IPS-18a (cell line): Measurements from ENCODE around the gene GALNT18.

Experiments used
- H3K27ac ChIP-seq: one replicate; pipeline ENCODE4 v1.5.1; 2013; ENCODE audit warnings: low read length
- H3K27me3 ChIP-seq: one replicate; pipeline ENCODE4 v1.6.1; 2013; ENCODE audit warnings: mild to moderate bottlenecking, low read length; ENCODE audit not compliant: control insufficient read depth, insufficient read depth
- H3K36me3 ChIP-seq: one replicate; pipeline ENCODE4 v1.6.1; 2013; ENCODE audit warnings: low read depth, low read length; ENCODE audit not compliant: control insufficient read depth
- H3K4me1 ChIP-seq: one replicate; pipeline ENCODE4 v1.6.1; 2013; ENCODE audit warnings: low read depth, low read length; ENCODE audit not compliant: control insufficient read depth
- H3K4me3 ChIP-seq: one replicate; pipeline ENCODE4 v1.5.1; 2013; ENCODE audit warnings: low read length
- H3K9ac ChIP-seq: one replicate; pipeline ENCODE4 v1.6.1; 2013; ENCODE audit warnings: mild to moderate bottlenecking, low read length, moderate library complexity
- H3K9me3 ChIP-seq: one replicate; pipeline ENCODE4 v1.6.1; 2013; ENCODE audit warnings: low read depth, low read length; ENCODE audit not compliant: control insufficient read depth

GALNT18 gene

DNA sequence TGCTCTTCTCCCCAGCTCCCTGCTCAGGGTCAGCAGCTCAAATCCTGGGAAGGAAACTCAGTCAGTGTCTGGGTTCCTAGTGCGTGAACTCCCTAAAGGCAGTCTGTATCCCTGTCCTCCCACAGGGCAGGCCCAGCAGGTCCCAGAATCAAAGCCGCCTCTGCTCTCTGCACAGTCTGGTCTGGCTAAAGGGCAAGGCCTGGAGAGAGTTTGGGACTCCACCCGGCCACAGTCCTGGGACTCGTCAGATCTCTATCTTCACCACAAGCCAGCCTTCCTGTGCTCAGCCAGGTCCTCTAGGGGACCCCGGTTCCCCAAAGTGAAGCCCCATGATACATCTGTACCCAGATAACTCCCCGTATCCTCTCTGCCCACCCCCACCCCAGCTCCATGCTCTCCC, 212.6 kb downstream of the GALNT18 start:
- Histone ChIP-seq H3K9me3 (no peaks in the 10 kb centered on the region), H3K27me3 (no peaks in the 10 kb centered on the region), H3K36me3 (no peaks in the 10 kb centered on the region), H3K9ac (no peak overlapping the region), H3K4me1 (peaks cover 6% of the 10 kb centered on the region), H3K27ac (no peak overlapping the region), H3K4me3 (no peak overlapping the region)

DNA sequence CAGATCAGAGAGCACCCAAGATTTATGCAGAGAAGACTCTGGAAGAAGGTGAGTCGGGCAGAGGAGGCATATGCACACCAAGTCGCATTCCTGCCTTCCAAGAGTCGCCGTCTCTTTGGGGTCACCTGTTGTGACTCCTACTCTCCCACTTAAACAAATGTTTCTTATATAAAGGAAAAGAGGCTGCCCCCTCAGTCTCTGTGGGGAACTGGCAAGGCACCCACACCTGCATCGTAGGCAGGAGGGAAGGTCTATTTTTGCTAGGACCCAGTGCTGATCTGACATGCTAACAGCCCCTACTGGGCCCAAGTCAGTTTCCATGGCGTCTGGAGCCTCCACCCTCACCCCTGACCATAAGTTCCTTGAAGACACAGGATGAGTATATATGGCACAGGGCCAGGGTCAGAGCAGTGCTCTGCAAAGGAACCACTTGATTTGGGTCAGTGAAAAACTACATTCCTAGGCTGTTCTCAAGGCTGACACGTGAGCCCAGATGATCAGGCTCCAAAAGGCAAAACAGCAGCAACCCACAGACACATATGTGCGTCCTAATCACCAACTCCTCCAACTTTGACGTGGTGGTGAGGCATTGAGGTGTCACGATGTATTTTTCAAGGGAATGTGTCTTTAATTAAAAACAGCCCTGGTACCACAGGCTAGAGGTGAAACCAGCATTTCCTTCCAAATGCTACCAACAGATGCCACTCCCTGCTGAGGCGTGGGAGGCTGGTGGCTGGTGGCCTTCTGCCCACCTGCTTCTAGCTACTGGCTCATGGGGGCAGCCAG, 213.2 kb downstream of the GALNT18 start:
- H3K27ac ChIP-seq = no peak overlapping the region
- H3K9me3 ChIP-seq = no peaks in the 10 kb centered on the region
- H3K4me3 ChIP-seq = no peak overlapping the region
- H3K27me3 ChIP-seq = no peaks in the 10 kb centered on the region
- no peaks in the 10 kb centered on the region for H3K36me3 ChIP-seq
- peaks cover 11% of the 10 kb centered on the region for H3K4me1 ChIP-seq
- H3K9ac ChIP-seq = no peak overlapping the region

DNA sequence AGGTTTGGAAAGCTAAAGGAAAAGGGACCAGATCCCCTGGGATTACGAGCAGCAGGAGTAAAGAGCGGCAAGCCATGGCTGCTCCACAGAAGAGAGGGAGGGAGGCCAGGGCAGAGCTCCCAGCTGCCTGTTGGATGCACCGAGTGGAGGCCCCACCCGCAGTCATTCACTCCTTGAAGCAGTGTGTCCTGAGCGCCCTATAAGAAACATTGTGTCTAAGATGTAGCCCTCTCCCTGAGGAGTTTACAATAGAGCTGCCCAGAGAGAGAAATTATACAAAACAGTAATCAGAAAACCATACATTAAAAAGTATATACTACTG, 214.1 kb downstream of the GALNT18 start:
- peaks cover 11% of the 10 kb centered on the region for H3K4me1 ChIP-seq
- no peak overlapping the region for H3K9ac ChIP-seq
- H3K36me3 ChIP-seq = no peaks in the 10 kb centered on the region
- H3K9me3 ChIP-seq = no peaks in the 10 kb centered on the region
- H3K27me3 ChIP-seq = no peaks in the 10 kb centered on the region
- no peak overlapping the region for H3K27ac ChIP-seq
- H3K4me3 ChIP-seq = no peak overlapping the region

DNA sequence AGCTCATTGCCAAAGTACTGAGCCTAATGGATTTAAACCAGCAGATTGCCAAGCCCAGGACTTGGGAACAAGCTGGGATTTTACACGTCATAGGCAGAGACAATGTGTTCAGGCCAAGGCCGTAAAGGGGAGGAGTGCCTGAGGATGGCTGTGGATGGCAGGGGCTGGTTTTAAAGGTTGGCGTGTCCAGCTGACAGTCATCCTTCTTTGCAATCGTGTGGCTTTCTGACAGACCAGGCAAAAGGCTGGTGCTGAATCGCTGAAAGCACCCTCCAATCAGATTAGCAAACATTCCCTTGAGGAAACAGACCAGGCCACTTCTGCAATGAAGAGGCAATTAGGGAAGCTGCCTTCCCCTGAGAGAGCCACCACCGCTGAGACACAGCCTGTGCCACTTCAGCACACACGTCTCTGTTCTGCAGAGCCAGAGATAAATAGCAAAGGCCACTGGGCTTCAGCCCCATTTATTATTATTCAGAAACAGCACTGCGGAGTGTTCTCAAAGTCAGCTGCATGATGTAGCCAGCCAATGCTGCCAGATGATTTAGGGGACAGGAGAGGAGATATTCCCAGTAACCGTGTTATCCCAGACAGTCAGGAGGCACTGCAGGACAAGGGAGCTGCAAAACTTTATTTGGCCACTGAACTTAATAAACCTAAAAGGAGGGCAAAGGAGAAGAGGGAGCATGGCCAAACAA, 214.6 kb downstream of the GALNT18 start:
- Histone ChIP-seq H3K9ac (no peak overlapping the region), H3K9me3 (no peaks in the 10 kb centered on the region), H3K4me1 (peaks cover 11% of the 10 kb centered on the region), H3K36me3 (no peaks in the 10 kb centered on the region), H3K4me3 (no peak overlapping the region), H3K27me3 (no peaks in the 10 kb centered on the region), H3K27ac (no peak overlapping the region)

- Histone ChIP-seq H3K27ac (no peak overlapping the region), H3K9ac (no peak overlapping the region), H3K4me3 (no peak overlapping the region), H3K27me3 (no peaks in the 10 kb centered on the region), H3K4me1 (peaks cover 11% of the 10 kb centered on the region), H3K9me3 (no peaks in the 10 kb centered on the region), H3K36me3 (no peaks in the 10 kb centered on the region)
These were observed 215.2 kb downstream of the GALNT18 start for GRCh38 chr11:11406652-11407051.

DNA sequence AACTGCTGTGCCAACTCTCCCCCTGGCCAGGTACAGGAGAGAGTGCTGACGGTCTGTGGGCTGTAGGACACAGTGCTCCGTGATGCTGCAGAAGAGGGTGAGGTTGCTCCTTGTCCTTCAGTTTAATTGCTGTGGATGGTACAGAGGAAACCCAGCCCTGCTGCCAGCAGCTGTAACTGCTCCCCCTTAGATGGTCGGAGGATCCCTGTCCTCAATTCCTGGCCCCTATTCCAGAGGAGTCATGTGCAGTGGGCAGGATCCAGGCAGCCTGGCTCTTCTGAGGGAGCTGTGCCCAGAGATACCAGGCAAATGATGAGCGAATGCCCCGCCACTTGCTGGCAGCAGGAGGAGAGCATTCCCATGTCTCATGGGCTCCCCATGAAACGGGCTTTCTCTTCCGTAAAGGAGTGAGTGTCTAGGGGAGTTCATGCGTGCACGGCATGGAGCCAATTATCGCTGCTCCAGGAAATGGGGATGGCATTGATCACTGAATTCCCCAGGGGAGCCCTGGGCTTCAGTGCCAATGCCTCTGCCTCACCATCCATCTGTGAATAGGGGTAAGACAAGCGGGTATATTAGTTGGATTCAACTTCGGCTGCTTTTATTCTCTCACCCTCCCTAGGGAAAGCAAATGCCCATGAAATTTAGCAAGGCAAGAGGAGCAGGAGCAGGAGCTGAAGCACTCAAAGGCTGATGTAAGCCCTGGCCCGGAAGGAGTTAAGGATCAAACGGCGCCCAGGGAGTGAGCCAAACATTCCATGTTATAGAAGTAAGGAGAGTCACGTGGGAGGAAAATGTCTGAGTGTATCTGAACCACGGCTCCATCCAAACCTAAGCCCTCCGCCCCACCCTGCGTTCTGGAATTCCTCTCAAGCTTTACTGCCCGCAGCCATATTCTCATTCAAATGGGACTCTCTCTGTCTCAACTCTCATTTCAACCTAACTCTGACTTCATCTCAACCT, 217.8 kb downstream of the GALNT18 start:
- no peak overlapping the region for H3K9ac ChIP-seq
- H3K4me1 ChIP-seq = peaks cover 11% of the 10 kb centered on the region
- no peak overlapping the region for H3K27ac ChIP-seq
- H3K9me3 ChIP-seq = no peaks in the 10 kb centered on the region
- H3K27me3 ChIP-seq = no peaks in the 10 kb centered on the region
- no peak overlapping the region for H3K4me3 ChIP-seq
- no peaks in the 10 kb centered on the region for H3K36me3 ChIP-seq

DNA sequence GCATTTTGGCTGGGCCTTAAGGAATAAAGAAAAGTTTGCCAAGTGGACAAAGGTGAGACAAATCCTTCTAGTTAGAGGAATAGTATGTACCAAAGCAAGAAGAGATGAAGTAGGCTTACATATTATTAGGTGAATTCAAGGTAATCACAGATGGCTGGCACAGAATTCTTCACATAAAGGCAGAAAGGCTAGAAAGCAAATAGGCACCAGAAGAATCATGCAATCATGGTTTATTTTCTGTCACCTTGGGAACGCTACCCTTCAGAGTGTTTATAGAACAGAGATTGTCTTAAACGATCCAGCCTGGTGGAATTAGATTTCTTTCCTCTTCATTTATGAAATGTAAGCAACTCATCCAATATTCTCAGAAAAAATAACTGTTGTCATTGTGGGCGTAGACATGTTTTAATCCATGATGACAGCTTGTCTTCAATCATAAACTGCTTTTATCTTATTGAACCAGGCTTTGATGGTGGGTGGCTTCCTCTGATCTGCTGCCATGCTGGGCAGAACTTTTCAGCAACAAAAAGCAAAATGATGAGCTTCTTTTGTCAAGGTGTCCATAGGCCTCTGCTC, 219.8 kb downstream of the GALNT18 start:
- no peak overlapping the region for H3K9ac ChIP-seq
- no peaks in the 10 kb centered on the region for H3K9me3 ChIP-seq
- no peak overlapping the region for H3K4me3 ChIP-seq
- H3K27ac ChIP-seq = no peak overlapping the region
- no peaks in the 10 kb centered on the region for H3K27me3 ChIP-seq
- H3K36me3 ChIP-seq = no peaks in the 10 kb centered on the region
- peaks cover 11% of the 10 kb centered on the region for H3K4me1 ChIP-seq

GRCh38 chr11:11400635-11401232, 221.1 kb downstream of the GALNT18 start:
- Histone ChIP-seq H3K4me3 (no peak overlapping the region), H3K4me1 (peaks cover 11% of the 10 kb centered on the region), H3K9ac (no peak overlapping the region), H3K36me3 (no peaks in the 10 kb centered on the region), H3K9me3 (no peaks in the 10 kb centered on the region), H3K27ac (no peak overlapping the region), H3K27me3 (no peaks in the 10 kb centered on the region)

GRCh38 chr11:11400121-11400520, 221.7 kb downstream of the GALNT18 start:
- Histone ChIP-seq H3K27me3 (no peaks in the 10 kb centered on the region), H3K4me3 (no peak overlapping the region), H3K36me3 (no peaks in the 10 kb centered on the region), H3K9me3 (no peaks in the 10 kb centered on the region), H3K9ac (no peak overlapping the region), H3K4me1 (peaks cover 11% of the 10 kb centered on the region), H3K27ac (no peak overlapping the region)

DNA sequence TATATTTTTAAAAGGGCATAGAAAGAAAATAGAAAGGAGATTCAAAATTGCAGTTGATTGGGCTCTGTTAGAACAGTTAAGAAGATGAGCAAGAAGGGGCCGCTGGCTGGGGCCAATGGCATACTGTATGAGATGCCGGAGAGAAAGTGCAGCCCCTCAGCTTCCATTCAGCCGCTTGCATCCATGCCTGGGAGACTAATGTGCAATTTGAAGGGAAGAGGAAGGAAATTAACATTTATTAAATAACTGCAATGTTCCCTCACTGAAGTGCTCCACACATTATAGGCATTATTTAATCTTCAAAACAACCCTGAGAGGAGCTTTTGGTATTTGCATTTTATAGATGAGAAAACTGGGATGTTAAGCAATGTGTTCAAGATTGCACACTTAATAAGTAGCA, 224.0 kb downstream of the GALNT18 start:
- H3K4me1 ChIP-seq = no peaks in the 10 kb centered on the region
- H3K9ac ChIP-seq = no peak overlapping the region
- H3K9me3 ChIP-seq = no peaks in the 10 kb centered on the region
- H3K27ac ChIP-seq = no peak overlapping the region
- H3K36me3 ChIP-seq = no peaks in the 10 kb centered on the region
- no peaks in the 10 kb centered on the region for H3K27me3 ChIP-seq
- H3K4me3 ChIP-seq = no peak overlapping the region

DNA sequence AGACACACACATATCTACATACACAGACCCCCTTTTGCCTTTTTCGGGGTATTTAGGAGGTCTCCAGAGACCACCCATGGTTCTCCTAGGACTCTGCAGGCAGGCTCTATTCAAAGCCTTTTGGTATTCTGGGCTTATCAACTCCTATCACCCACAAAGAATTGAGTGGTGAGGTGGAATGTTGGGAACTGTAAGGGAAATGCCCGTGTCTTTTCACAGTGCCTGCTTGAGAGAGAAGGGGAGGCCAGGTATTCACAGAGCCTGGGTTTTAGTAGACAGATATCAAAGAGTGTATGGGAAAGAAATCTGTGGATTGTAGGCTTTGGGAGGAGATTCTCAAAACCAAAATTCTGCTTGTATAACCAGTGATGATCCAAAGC, 224.8 kb downstream of the GALNT18 start:
- Histone ChIP-seq H3K4me3 (no peak overlapping the region), H3K9me3 (no peaks in the 10 kb centered on the region), H3K36me3 (no peaks in the 10 kb centered on the region), H3K9ac (no peak overlapping the region), H3K27me3 (no peaks in the 10 kb centered on the region), H3K27ac (no peak overlapping the region), H3K4me1 (no peaks in the 10 kb centered on the region)
